SK-N-MC (cell line): ENCODE measurements around the gene ZNF780B.

Source experiments
- EZH2 ChIP-seq: fragments of 200-600 bp; sonication (generic); IDR thresholded peaks from one replicate; pipeline ENCODE4 v1.6.1; 2017; ENCODE audit warnings: antibody characterized with exemption
- FOXP2 ChIP-seq: optimal IDR thresholded peaks from 2 replicates; pipeline ENCODE3; 2011; ENCODE audit warnings: mild to moderate bottlenecking, moderate library complexity; ENCODE audit not compliant: insufficient read depth; ENCODE audit errors: extremely low read length, control extremely low read depth
- POLR2AphosphoS5 ChIP-seq: IDR thresholded peaks from 2 replicates; pipeline ENCODE4 v1.6.1; 2012; ENCODE audit warnings: mild to moderate bottlenecking, low read depth, low read length, borderline replicate concordance

- no peak for TF ChIP-seq EZH2
- TF ChIP-seq POLR2AphosphoS5 = no peak
- TF ChIP-seq FOXP2 = no peak
These were observed 57.5 kb downstream of the ZNF780B start for GRCh38 chr19:39998501-39998900.
